GM13976 (cell line): ENCODE results near the gene CYP27A1.

ENCODE experiments used
- DNase-seq: peaks from one replicate; pipeline ENCODE4 v3.0.0; 2012; ENCODE audit warnings: low spot score
- in situ Hi-C: fragments of 300-500 bp; cut with MboI; formaldehyde crosslinking; loops from one replicate; pipeline ENCODE4 v1.12.0; 2022; ENCODE audit warnings: low sequenced_read_pairs, mixed read lengths, inconsistent platforms; ENCODE audit not compliant: unreplicated experiment
- TF ChIP-seq, protein P1 (sequence below): IDR thresholded peaks from 2 replicates; pipeline ENCODE4 v1.5.1; 2012; ENCODE audit warnings: borderline replicate concordance, mild to moderate bottlenecking; ENCODE audit not compliant: insufficient read depth; ENCODE audit errors: extremely low read depth, missing control alignments, control extremely low read depth

The CYP27A1 gene

DNA sequence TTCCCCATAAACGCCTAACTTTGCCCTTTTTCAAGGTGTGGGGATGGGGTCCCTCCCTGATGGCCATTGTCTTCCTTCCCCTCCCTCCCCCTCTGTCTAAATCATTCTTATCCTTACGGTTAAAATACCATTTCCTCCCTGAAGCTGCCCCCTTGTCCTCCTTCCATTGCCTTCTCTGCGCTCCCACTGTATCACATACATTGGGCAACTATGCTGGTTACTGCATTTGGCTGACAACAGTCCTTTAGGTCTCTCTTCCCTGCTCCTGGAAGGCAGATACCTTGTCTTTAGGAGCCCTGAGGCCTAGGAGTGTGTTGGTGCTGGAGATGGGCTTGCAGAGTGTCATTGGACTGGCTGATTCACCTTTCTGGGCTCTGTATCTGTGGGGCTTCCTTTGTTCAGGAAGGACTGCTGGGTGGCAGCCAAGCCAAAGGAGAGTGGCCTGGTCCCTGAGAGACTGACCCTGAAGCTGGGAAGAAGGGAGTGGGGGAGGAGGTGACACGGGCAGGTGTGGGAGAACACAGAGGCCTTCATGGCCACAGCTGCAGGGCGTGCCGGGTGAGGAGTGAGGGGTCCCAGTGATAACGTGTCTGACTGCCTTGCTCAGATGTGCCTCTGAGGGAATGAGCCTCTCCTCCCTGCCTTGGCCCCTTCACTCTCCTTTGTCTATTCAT is 79.8 kb downstream of the CYP27A1 start:
- TF ChIP-seq, protein P1, sequence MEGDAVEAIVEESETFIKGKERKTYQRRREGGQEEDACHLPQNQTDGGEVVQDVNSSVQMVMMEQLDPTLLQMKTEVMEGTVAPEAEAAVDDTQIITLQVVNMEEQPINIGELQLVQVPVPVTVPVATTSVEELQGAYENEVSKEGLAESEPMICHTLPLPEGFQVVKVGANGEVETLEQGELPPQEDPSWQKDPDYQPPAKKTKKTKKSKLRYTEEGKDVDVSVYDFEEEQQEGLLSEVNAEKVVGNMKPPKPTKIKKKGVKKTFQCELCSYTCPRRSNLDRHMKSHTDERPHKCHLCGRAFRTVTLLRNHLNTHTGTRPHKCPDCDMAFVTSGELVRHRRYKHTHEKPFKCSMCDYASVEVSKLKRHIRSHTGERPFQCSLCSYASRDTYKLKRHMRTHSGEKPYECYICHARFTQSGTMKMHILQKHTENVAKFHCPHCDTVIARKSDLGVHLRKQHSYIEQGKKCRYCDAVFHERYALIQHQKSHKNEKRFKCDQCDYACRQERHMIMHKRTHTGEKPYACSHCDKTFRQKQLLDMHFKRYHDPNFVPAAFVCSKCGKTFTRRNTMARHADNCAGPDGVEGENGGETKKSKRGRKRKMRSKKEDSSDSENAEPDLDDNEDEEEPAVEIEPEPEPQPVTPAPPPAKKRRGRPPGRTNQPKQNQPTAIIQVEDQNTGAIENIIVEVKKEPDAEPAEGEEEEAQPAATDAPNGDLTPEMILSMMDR, result no peak
- in situ Hi-C loops, result no loop called here
- DNase-seq, result no peak

DNA sequence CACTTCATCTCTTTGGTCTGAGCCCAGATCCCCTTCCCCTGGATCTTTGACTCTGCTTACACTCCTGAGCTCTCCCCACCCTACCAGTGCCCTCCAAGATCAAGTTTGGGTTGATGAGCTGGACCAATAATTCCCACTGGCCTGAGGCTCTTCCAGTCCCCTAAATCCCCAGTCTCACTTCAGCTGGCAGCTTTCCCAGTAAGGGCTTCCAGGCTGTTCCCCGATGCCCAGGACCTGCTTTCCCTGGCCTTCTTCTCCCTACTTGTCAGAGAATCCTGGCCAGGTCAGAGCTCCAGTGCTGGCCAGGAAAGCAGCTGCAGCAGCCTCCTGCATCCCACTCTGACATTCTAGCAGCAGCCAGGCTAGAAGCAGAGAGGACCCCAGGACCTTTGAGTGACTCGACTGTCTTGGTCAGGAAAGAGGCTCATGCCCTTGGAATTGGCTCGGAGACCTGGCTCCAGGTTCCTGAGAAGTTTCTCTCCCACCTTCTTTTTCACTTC is 81.1 kb downstream of the CYP27A1 start:
- DNase-seq, result no peak
- in situ Hi-C loops, result no loop called here
- TF ChIP-seq, protein P1, result no peak
